ENCODE measurements around the gene SREBF2. TPM values are rescaled to one million over a fixed set of nuclear protein-coding genes. Genes with fewer than 3 reads are reported as not detected.

Gene SREBF2
- total and polyA plus RNA-seq, 2 donors (not counting 3 experiments of a cell fraction or from before 2014, with no cell fraction given) = 101 to 136 TPM

- intact Hi-C loops (cut with micrococcal nuclease) = no loop called here
- H4K20me1 ChIP-seq (replicated peaks; ENCODE audit: control insufficient read depth, extremely low read depth, insufficient read depth, low read length) = no peaks in the 10 kb centered on the region
- no peak for FAIRE-seq
- no peaks in the 10 kb centered on the region for H3K27me3 ChIP-seq (ENCODE audit: control insufficient read depth in 2 of 2, insufficient read depth in 2 of 2, low read length in 2 of 2)
- H3K9me3 ChIP-seq (replicated peaks; ENCODE audit: control insufficient read depth, insufficient read depth, low read length) = no peaks in the 10 kb centered on the region
- BruUV-seq (replicated peaks) = no TSS peak
- H3K4me3 ChIP-seq (replicated peaks in 1 of 3; ENCODE audit: insufficient read depth in 1 of 3, low read depth in 1 of 3, low read length in 3 of 3) = no peak overlapping the region
- POLR2A ChIA-PET = no interaction called here
- H3K36me3 ChIP-seq (ENCODE audit: control insufficient read depth in 2 of 2, extremely low read depth in 1 of 2, insufficient read depth in 2 of 2, low read length in 2 of 2) = no peaks in the 10 kb centered on the region
- H3K4me2 ChIP-seq (ENCODE audit: insufficient read depth, low read length) = no peak overlapping the region
- no peak overlapping the region for H3K9ac ChIP-seq (replicated peaks; ENCODE audit: extremely low read depth, insufficient read depth, low read length)
- dilution Hi-C loops (cut with MboI; ENCODE audit: extremely low pct_ligation_motif_present, low sequenced_read_pairs) = no loop called here
- H3K4me1 ChIP-seq (ENCODE audit: control insufficient read depth, extremely low read depth, insufficient read depth, low read length) = peaks cover 10% of the 10 kb centered on the region
- H3K9me1 ChIP-seq (replicated peaks; ENCODE audit: control insufficient read depth, extremely low read depth, insufficient read depth, low read length) = no peaks in the 10 kb centered on the region
- CTCF ChIA-PET = interaction anchor here (1.0 to 5.4 kb wide), 11 partner anchors 10 to 189 kb away, joined by 3 to 61 read pairs (median 5); no protein-coding TSS in a partner anchor
- H3K27ac ChIP-seq (ENCODE audit: insufficient read depth, low read depth, low read length) = no peak overlapping the region
- DNase-seq (ENCODE audit: low read depth, low spot score) = no peak
- H2AFZ ChIP-seq (ENCODE audit: low read depth, low read length) = no peak overlapping the region
- TF ChIP-seq MAX (IDR thresholded peaks at IDR 0.05; ENCODE audit: insufficient read depth, insufficient read length) (no peak), FOS (IDR thresholded peaks at IDR 0.05; ENCODE audit: borderline replicate concordance, insufficient read depth, low read length) (no peak), EZH2 (IDR thresholded peaks at IDR 0.05; ENCODE audit: borderline replicate concordance, low read depth, low read length, severe bottlenecking) (no peak), POLR2AphosphoS5 (IDR thresholded peaks at IDR 0.05; ENCODE audit: insufficient read depth, low read depth, low read length) (no peak), POLR2A (IDR thresholded peaks at IDR 0.05; ENCODE audit: low read depth, low read length) (no peak), CTCF (IDR thresholded peaks at IDR 0.05; ENCODE audit: extremely low read depth in 1 of 2, insufficient read depth in 1 of 2, low read depth in 1 of 2, low read length in 2 of 2) (no peak), GATA2 (IDR thresholded peaks at IDR 0.05; ENCODE audit: insufficient read depth, insufficient read length, low read depth, low read length) (no peak), MYC (IDR thresholded peaks at IDR 0.05; ENCODE audit: low read depth, low read length) (no peak)
- H3K79me2 ChIP-seq (ENCODE audit: control insufficient read depth, insufficient read depth, low read length) = peaks cover 87% of the 10 kb centered on the region
Observed at GRCh38 chr22:41856469-41856868, 23.6 kb downstream of the SREBF2 start.

All from endothelial cell of umbilical vein (primary cell).